ENCODE results near the gene NUDT17. TPM values are rescaled to one million over a fixed set of nuclear protein-coding genes. Genes with fewer than 3 reads are reported as not detected.

The NUDT17 gene
- total RNA-seq, 1 donor from 2014 or later: 7.3 TPM

DNA sequence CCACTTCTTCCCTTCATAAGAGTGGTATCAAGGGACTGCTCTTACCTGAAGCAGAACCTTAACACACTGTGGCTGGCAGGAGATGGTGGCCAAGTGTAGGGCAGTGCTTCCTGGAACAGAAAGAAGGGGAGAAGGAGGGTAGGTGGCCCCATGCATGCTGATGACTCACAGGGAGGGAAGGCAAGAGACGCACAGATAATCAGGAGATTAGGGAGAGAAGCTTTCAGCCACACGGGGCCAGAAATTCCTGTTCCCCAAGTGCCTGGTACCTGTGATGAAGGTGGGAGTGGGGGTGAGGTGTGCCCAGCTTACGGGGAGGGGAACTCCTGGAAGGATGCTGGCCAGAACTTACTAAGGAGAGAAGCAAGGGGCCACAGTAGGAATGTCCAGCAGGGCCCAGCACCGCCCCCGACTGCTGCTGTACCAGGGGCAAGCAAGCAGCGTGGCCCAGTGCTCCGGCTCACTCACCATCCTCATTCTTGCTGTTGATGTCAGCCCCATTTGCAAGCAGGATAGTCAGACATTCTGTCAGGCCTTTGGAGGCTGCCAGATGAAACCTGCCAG lies 32.6 kb downstream of the NUDT17 start:
- H3K9me3 Mint-ChIP-seq (ENCODE audit: low read depth): no peaks in the 10 kb centered on the region
- no peak for DNase-seq (ENCODE audit: low spot score)
- H3K4me3 Mint-ChIP-seq (ENCODE audit: unreplicated experiment): no peak overlapping the region
- TF ChIP-seq, protein P1, sequence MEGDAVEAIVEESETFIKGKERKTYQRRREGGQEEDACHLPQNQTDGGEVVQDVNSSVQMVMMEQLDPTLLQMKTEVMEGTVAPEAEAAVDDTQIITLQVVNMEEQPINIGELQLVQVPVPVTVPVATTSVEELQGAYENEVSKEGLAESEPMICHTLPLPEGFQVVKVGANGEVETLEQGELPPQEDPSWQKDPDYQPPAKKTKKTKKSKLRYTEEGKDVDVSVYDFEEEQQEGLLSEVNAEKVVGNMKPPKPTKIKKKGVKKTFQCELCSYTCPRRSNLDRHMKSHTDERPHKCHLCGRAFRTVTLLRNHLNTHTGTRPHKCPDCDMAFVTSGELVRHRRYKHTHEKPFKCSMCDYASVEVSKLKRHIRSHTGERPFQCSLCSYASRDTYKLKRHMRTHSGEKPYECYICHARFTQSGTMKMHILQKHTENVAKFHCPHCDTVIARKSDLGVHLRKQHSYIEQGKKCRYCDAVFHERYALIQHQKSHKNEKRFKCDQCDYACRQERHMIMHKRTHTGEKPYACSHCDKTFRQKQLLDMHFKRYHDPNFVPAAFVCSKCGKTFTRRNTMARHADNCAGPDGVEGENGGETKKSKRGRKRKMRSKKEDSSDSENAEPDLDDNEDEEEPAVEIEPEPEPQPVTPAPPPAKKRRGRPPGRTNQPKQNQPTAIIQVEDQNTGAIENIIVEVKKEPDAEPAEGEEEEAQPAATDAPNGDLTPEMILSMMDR (IDR thresholded peaks at IDR 0.05): no peak
- H3K36me3 Mint-ChIP-seq (ENCODE audit: low read depth): no peaks in the 10 kb centered on the region
- H3K27me3 Mint-ChIP-seq (ENCODE audit: low read depth): peaks cover 4% of the 10 kb centered on the region
- no peaks in the 10 kb centered on the region for H3K4me1 Mint-ChIP-seq (ENCODE audit: low read depth)
- no peak overlapping the region for H3K27ac Mint-ChIP-seq (ENCODE audit: unreplicated experiment)

DNA sequence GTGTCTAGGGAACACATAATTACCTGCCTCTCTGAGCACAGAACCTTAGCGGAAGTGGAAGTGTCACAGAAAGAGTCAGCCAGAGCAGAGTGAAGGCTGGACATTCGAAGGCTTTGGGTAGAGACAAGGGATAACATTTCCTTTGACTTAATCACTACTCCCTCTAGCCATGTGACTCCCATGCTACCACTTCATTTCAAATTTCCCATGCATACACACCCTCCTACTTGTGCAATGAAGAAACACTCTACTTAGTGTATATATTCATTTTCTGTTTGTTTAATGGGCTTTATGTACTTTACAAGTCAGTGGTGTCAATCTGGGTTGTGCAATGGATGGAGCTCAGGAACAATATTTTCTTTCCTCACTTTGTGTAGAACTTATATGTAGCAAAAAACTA lies 33.3 kb downstream of the NUDT17 start:
- DNase-seq (ENCODE audit: low spot score): no peak
- Mint-ChIP-seq H3K4me1 (ENCODE audit: low read depth) (no peaks in the 10 kb centered on the region), H3K27ac (ENCODE audit: unreplicated experiment) (no peak overlapping the region), H3K4me3 (ENCODE audit: unreplicated experiment) (no peak overlapping the region), H3K36me3 (ENCODE audit: low read depth) (no peaks in the 10 kb centered on the region), H3K9me3 (ENCODE audit: low read depth) (no peaks in the 10 kb centered on the region), H3K27me3 (ENCODE audit: low read depth) (peaks cover 3% of the 10 kb centered on the region)
- TF ChIP-seq, protein P1 (IDR thresholded peaks at IDR 0.05): no peak

DNA sequence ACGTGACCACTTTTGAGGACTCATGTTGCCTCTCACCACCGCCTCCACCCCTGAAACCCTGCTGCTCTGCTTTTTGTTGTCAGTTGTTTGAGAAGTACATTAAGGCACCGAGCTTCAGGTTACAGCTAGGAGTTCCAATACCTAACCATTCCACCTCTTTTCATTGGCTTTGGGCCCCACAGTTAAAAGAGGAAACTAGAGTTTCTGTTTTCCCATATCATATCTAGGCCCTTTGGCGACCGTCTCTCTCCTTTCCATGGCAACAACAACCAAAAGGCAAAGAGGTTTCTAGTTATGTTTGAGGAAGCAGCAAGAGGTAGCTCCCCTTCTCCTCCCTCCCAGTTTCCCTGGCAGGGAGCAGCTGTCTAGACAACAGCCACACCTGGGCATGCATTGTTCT lies 34.3 kb downstream of the NUDT17 start:
- Mint-ChIP-seq H3K27ac (ENCODE audit: unreplicated experiment) (no peak overlapping the region), H3K9me3 (ENCODE audit: low read depth) (no peaks in the 10 kb centered on the region), H3K4me3 (ENCODE audit: unreplicated experiment) (no peak overlapping the region), H3K27me3 (ENCODE audit: low read depth) (peaks cover 2% of the 10 kb centered on the region), H3K36me3 (ENCODE audit: low read depth) (no peaks in the 10 kb centered on the region), H3K4me1 (ENCODE audit: low read depth) (peaks cover 4% of the 10 kb centered on the region)
- DNase-seq (ENCODE audit: low spot score): no peak
- TF ChIP-seq, protein P1 (IDR thresholded peaks at IDR 0.05): no peak

DNA sequence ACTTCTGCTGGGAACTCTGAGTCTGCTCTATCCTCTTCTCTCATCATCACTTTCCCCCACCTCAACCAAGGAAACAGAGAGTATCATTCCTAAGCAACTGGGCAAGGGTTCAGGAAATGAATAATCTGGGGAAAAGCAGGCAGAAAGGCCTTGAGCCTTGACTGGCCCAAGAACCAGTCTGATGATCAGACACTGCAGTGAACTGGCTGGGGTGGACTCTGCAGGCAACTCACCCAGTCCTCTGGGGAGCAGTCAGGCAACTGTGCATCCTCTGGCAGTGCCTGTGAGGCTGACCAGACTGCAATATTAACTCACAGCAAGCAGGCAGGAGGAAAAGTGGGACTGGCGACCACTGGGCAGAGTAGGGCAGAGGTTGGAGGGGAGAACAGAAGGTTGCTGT lies 39.2 kb downstream of the NUDT17 start:
- Mint-ChIP-seq H3K27me3 (ENCODE audit: low read depth) (peaks cover 7% of the 10 kb centered on the region), H3K9me3 (ENCODE audit: low read depth) (no peaks in the 10 kb centered on the region), H3K27ac (ENCODE audit: unreplicated experiment) (no peak overlapping the region), H3K36me3 (ENCODE audit: low read depth) (no peaks in the 10 kb centered on the region), H3K4me3 (ENCODE audit: unreplicated experiment) (peak overlapping the region; percentile 83), H3K4me1 (ENCODE audit: low read depth) (peaks cover 27% of the 10 kb centered on the region)
- no peak for DNase-seq (ENCODE audit: low spot score)
- TF ChIP-seq, protein P1 (IDR thresholded peaks at IDR 0.05): no peak

DNA sequence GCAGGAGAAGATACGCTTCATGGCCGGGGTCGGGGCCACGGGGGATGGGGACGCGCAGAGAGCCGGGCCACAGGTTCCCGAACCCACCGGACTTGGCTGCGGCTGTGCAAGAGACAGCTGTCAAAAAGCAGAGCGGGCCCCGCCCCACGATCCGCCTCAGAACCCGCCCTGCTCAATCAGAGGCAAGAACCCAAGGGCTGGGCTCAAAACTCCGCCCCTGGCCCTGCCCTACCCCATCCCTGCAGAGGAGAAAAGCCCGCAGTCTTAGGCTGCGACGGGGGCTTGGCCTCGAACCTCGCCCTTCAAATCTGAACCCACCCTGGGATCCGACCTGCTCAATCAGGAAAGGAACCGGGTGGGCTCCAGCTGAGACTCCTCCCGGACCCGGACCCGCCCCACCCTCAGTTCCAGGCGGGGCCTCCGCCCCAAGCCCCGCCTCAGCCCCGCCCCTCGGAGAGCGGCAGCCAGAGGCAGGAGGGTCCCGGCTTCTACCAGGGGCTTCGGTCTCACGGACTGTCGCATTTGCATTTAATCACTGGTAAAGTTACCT lies 40.4 kb downstream of the NUDT17 start, which contains the start of gene ANKRD35:
ANKRD35 (minus strand) TSS at position 129 of the 550 bp plus-strand sequence; CDS start at position 21, 108 bp downstream.
- Mint-ChIP-seq H3K9me3 (ENCODE audit: low read depth) (no peaks in the 10 kb centered on the region), H3K36me3 (ENCODE audit: low read depth) (no peaks in the 10 kb centered on the region)

More for the DNA sequence above, 40.4 kb downstream of the NUDT17 start, which contains the start of gene ANKRD35:
- Mint-ChIP-seq H3K27me3 (ENCODE audit: low read depth) (peaks cover 7% of the 10 kb centered on the region), H3K4me1 (ENCODE audit: low read depth) (peaks cover 36% of the 10 kb centered on the region), H3K4me3 (ENCODE audit: unreplicated experiment) (peak within 1 kb of the TSS; percentile 83), H3K27ac (ENCODE audit: unreplicated experiment) (no peak within 1 kb of the TSS)
- TF ChIP-seq, protein P1 (IDR thresholded peaks at IDR 0.05): no peak
- no peak for DNase-seq (ENCODE audit: low spot score)

All from chondrocyte (in vitro differentiated cells).